ENCODE data around the gene RERE. TPM values are rescaled to one million over a fixed set of nuclear protein-coding genes. Genes with fewer than 3 reads are reported as not detected.

RERE gene
- total RNA-seq, 1 donor: 27.0 TPM

DNA sequence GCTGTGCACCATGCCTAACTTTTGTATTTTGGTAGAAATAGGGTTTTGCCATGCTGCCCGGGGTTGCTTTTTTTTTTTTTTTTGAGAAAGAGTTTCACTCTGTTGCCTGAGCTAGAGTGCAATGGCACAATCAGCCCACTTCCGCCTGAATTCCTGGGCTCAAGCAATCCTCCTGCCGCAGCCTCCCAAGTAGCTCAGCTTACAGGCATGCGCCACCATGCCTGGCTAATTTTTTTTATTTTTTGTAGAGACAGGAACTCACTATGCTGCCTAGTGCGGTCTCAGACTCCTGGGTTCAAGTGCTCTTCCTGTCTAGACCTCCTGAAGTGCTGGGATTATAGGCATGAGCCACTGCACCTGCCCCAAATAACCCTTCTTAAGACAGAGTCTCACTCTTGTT lies 346.0 kb downstream of the RERE start:
- TF ChIP-seq, protein P1, sequence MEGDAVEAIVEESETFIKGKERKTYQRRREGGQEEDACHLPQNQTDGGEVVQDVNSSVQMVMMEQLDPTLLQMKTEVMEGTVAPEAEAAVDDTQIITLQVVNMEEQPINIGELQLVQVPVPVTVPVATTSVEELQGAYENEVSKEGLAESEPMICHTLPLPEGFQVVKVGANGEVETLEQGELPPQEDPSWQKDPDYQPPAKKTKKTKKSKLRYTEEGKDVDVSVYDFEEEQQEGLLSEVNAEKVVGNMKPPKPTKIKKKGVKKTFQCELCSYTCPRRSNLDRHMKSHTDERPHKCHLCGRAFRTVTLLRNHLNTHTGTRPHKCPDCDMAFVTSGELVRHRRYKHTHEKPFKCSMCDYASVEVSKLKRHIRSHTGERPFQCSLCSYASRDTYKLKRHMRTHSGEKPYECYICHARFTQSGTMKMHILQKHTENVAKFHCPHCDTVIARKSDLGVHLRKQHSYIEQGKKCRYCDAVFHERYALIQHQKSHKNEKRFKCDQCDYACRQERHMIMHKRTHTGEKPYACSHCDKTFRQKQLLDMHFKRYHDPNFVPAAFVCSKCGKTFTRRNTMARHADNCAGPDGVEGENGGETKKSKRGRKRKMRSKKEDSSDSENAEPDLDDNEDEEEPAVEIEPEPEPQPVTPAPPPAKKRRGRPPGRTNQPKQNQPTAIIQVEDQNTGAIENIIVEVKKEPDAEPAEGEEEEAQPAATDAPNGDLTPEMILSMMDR (IDR thresholded peaks at IDR 0.05; ENCODE audit: insufficient read depth, low read length): no peak
- H3K4me3 ChIP-seq (ENCODE audit: low read depth, low read length): no peak overlapping the region

DNA sequence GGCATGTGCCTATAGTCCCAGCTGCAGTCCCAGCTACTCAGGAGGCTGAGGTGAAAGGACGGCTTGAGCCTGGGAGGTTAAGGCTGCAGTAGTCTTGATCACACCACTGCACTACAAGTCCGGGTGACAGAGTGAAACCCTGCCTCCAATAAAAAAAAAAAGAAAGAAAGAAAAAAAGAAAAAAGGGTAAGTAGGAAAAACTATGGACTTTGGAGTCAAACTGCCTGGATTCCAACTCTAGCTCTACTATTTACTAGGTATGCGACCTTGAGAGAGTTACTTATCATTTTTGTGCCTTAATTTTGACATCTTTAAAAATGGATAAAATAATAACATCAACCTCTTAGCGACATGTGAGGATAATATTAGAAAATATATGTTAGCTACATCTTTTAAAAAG lies 348.7 kb downstream of the RERE start:
- no peak overlapping the region for H3K4me3 ChIP-seq (ENCODE audit: low read depth, low read length)
- TF ChIP-seq, protein P1 (IDR thresholded peaks at IDR 0.05; ENCODE audit: insufficient read depth, low read length): no peak
- DNase-seq (ENCODE audit: low read depth): no peak

More for the DNA sequence above, 346.0 kb downstream of the RERE start:
- no peak for DNase-seq (ENCODE audit: low read depth)

DNA sequence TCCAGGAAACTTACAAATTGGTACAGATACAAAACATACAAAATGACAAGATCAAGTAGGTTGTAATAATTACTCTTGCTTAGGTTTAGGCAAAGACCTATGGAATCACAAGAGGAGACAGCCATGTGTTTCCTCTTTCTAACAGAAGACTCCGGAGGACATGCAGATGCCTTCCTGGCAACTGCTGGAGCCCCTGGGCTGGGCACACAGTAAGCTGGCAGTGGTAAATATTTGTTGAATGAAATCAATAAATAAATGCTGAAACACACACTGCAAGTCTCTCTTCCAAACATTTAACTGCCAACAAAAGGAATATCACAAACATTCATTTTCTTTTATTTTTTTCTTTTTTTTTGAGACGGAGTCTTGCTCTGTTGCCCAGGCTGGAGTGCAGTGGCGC lies 350.1 kb downstream of the RERE start:
- no peak overlapping the region for H3K4me3 ChIP-seq (ENCODE audit: low read depth, low read length)
- TF ChIP-seq, protein P1 (IDR thresholded peaks at IDR 0.05; ENCODE audit: insufficient read depth, low read length): no peak
- no peak for DNase-seq (ENCODE audit: low read depth)

DNA sequence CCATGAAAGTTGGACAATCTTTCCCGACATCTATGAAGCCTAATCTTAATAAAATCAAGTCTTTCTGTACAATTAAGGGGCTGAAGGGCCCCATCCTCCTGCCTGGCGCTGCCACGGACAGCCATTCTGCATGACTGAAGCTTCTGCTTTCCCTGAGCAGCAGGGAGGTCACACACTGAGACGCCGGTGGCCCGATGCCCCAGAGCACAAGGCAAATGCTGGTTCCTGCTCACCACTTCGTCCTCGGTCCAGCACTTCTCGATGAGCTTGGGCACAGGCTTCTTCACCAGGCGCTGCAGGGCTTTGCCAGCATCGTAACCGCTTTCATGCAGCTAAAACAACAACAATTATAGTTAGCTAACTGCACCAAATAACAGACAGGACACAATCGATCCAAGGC lies 351.7 kb downstream of the RERE start:
- H3K4me3 ChIP-seq (ENCODE audit: low read depth, low read length): no peak overlapping the region
- no peak for DNase-seq (ENCODE audit: low read depth)
- TF ChIP-seq, protein P1 (IDR thresholded peaks at IDR 0.05; ENCODE audit: insufficient read depth, low read length): no peak

DNA sequence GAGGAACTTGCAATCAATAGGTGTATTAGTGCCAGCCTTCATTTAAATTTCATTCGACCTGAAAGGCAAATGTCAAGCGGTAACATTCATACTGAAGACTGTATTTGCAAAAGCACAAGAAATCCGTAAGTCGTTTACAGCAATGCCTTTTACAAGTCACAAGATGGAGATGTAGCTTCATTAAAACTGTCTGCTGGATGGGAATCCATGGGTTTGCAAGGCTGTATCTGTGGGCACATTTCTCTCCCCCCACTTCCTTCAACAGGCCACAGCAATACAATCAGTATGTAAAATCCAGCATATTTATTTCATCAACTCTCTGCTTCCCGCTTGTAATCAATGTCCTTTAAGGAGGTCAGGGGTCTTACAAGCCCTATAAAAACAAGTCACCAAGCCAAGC lies 352.4 kb downstream of the RERE start:
- TF ChIP-seq, protein P1 (IDR thresholded peaks at IDR 0.05; ENCODE audit: insufficient read depth, low read length): no peak
- H3K4me3 ChIP-seq (ENCODE audit: low read depth, low read length): no peak overlapping the region
- DNase-seq (ENCODE audit: low read depth): peak; percentile 41

DNA sequence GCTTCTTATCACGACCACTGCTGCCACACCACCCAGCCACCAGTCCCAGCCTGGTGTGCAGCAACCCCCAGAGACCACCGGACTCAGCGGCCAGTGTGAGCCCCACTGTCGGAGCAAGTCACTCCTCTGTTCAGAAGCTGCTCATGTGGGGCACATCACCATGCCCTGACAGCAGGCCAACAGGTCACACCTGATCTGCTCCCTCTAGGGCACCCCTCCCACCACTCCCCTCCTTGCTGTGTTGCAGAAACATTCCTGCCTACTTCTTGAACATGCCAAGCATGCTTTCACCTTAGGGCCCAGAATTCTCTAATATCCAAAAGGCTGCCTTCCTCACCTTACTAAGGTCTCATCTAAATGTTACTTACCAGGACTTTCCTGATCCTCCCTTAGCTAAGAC lies 353.1 kb downstream of the RERE start:
- H3K4me3 ChIP-seq (ENCODE audit: low read depth, low read length): no peak overlapping the region
- DNase-seq (ENCODE audit: low read depth): no peak
- TF ChIP-seq, protein P1 (IDR thresholded peaks at IDR 0.05; ENCODE audit: insufficient read depth, low read length): no peak

All from fibroblast of the aortic adventitia (primary cell).